ENCODE measurements around the gene MCRS1.
"Not testable (repeated sequence)": the region's sequence is repeated elsewhere in the genome, so short reads cannot be mapped to it uniquely, and the experiment has no call there.

The MCRS1 gene

GRCh38 chr12:49509681-49510080 lies 58.3 kb downstream of the MCRS1 start:
- not testable (repeated sequence) for DNase-seq
